IMR-90 (cell line): ENCODE results near the gene CHST3. TPM values are rescaled to one million over a fixed set of nuclear protein-coding genes. Genes with fewer than 3 reads are reported as not detected.

Experiments
- ATAC-seq: fragments of 200-7000 bp; cut with Tn5 transposase; 2 replicates; pipeline ENCODE4 v1.9.1; 2020; ENCODE audit warnings: low read depth, mild to moderate bottlenecking, moderate library complexity
- BruUV-seq: library from RNA; stranded (reverse); fragments of 400-500 nt; replicated peaks from 2 replicates; lab custom pipeline; 2021; lab: Mats Ljungman, UMichigan
- CTCF ChIA-PET: fragments of 300-600 bp; formaldehyde crosslinking; extraction: SDS; loops from one replicate; lab custom pipeline; 2021; ENCODE audit warnings: antibody characterized with exemption; lab: Yijun Ruan, JAX
- POLR2A ChIA-PET: fragments of 300-600 bp; sonication (Branson Sonifier 250); formaldehyde crosslinking; loops from one replicate; lab custom pipeline; 2022; ENCODE audit warnings: antibody characterized with exemption; ENCODE audit not compliant: unreplicated experiment; lab: Charles Lee
- DNase-seq: peaks from one replicate; pipeline ENCODE4 v3.0.0; 2013
- H2AFZ ChIP-seq: replicated peaks from 2 replicates; pipeline ENCODE3; 2013; ENCODE audit warnings: low read length, mild to moderate bottlenecking; ENCODE audit not compliant: poor library complexity
- H2AK5ac ChIP-seq: 2 replicates; pipeline ENCODE4 v1.6.1; 2013; ENCODE audit warnings: low read depth, low read length, inconsistent platforms
- H2AK9ac ChIP-seq: replicated peaks from 2 replicates; pipeline ENCODE3; 2013; ENCODE audit warnings: mild to moderate bottlenecking, low read depth, low read length, moderate library complexity; ENCODE audit not compliant: poor library complexity
- H2BK120ac ChIP-seq: 2 replicates; pipeline ENCODE4 v1.6.1; 2013; ENCODE audit warnings: low read depth, low read length, inconsistent platforms
- H2BK15ac ChIP-seq: 3 replicates; pipeline ENCODE4 v1.6.1; 2013; ENCODE audit warnings: low read depth, low read length, inconsistent platforms
- H2BK20ac ChIP-seq: 2 replicates; pipeline ENCODE4 v1.6.1; 2013; ENCODE audit warnings: low read depth, mild to moderate bottlenecking, inconsistent platforms, low read length, moderate library complexity
- H2BK5ac ChIP-seq: 2 replicates; pipeline ENCODE4 v1.6.1; 2013; ENCODE audit warnings: mild to moderate bottlenecking, low read depth, low read length, inconsistent platforms; ENCODE audit not compliant: poor library complexity, severe bottlenecking
- H3K14ac ChIP-seq: replicated peaks from 2 replicates; pipeline ENCODE4 v1.6.1; 2013; ENCODE audit warnings: low read depth, low read length, inconsistent platforms
- H3K18ac ChIP-seq: 2 replicates; pipeline ENCODE4 v1.6.1; 2013; ENCODE audit warnings: low read depth, low read length, control low read depth
- H3K23ac ChIP-seq: 2 replicates; pipeline ENCODE4 v1.6.1; 2013; ENCODE audit warnings: low read depth, low read length, inconsistent platforms
- H3K27ac ChIP-seq: 2 replicates; pipeline ENCODE4 v1.5.1; 2013; ENCODE audit warnings: mild to moderate bottlenecking, control low read depth, low read length; ENCODE audit not compliant: insufficient read depth
- H3K27me3 ChIP-seq: 2 replicates; pipeline ENCODE4 v1.6.1; 2013; ENCODE audit warnings: low read length; ENCODE audit not compliant: control insufficient read depth, insufficient read depth
- H3K36me3 ChIP-seq: 2 replicates; pipeline ENCODE4 v1.6.1; 2013; ENCODE audit warnings: low read length, mixed read lengths; ENCODE audit not compliant: control insufficient read depth, insufficient read depth
- H3K4ac ChIP-seq: 2 replicates; pipeline ENCODE4 v1.6.1; 2013; ENCODE audit warnings: low read depth, low read length, inconsistent platforms
- H3K4me1 ChIP-seq: 2 replicates; pipeline ENCODE4 v1.6.1; 2013; ENCODE audit warnings: low read length, mixed read lengths; ENCODE audit not compliant: control insufficient read depth, insufficient read depth
- H3K4me2 ChIP-seq: 2 replicates; pipeline ENCODE4 v1.6.1; 2013; ENCODE audit warnings: low read depth, mild to moderate bottlenecking, control low read depth, low read length, moderate library complexity
- H3K4me3 ChIP-seq: 2 replicates; pipeline ENCODE4 v1.5.1; 2013; ENCODE audit warnings: low read depth, mild to moderate bottlenecking, control low read depth, low read length, moderate library complexity; ENCODE audit not compliant: insufficient read depth
- H3K56ac ChIP-seq: 2 replicates; pipeline ENCODE4 v1.6.1; 2013; ENCODE audit warnings: low read length, inconsistent platforms; ENCODE audit not compliant: insufficient read depth; ENCODE audit errors: extremely low read depth
- H3K79me1 ChIP-seq, 2 experiments: 2 replicates each; pipeline ENCODE4 v1.6.1; 2013; ENCODE audit warnings: low read length in 2 of 2, inconsistent platforms in 1 of 2, low read depth in 1 of 2
- H3K9ac ChIP-seq: 2 replicates; pipeline ENCODE4 v1.6.1; 2013; ENCODE audit warnings: low read depth, low read length, control low read depth
- H3K9me1 ChIP-seq: 2 replicates; pipeline ENCODE4 v1.6.1; 2013; ENCODE audit warnings: low read length, inconsistent platforms; ENCODE audit not compliant: insufficient read depth
- H3K9me3 ChIP-seq: 2 replicates; pipeline ENCODE4 v1.6.1; 2013; ENCODE audit warnings: low read length; ENCODE audit not compliant: control insufficient read depth, insufficient read depth
- H4K20me1 ChIP-seq: 2 replicates; pipeline ENCODE4 v1.6.1; 2013; ENCODE audit warnings: low read length, inconsistent platforms; ENCODE audit not compliant: insufficient read depth
- H4K5ac ChIP-seq: 2 replicates; pipeline ENCODE4 v1.6.1; 2013; ENCODE audit warnings: mild to moderate bottlenecking, low read depth, low read length, control low read depth
- H4K8ac ChIP-seq, 2 experiments: 2 replicates each; pipeline ENCODE4 v1.6.1; 2013; ENCODE audit warnings: low read depth in 2 of 2, low read length in 2 of 2, control low read depth in 1 of 2, inconsistent platforms in 1 of 2
- H4K91ac ChIP-seq: 2 replicates; pipeline ENCODE4 v1.6.1; 2013; ENCODE audit warnings: low read depth, low read length, inconsistent platforms; ENCODE audit not compliant: insufficient read depth
- CHD1 ChIP-seq: IDR thresholded peaks from 2 replicates; pipeline ENCODE4 v1.6.1; 2012; ENCODE audit warnings: low read depth, low read length, improper control_type of control experiment
- RFX5 ChIP-seq: IDR thresholded peaks from 2 replicates; pipeline ENCODE4 v1.8.0; 2012; ENCODE audit warnings: low read depth, mild to moderate bottlenecking, low read length, moderate library complexity
- WGBS, 2 experiments: methylation state at CpG; one replicate each; pipeline versions ENCODE4 v1.1.5 to v1.1.7; 2013; ENCODE audit warnings: missing lambda C conversion rate in 2 of 2; ENCODE audit not compliant: insufficient read length in 1 of 2; ENCODE audit errors: extremely low coverage in 2 of 2; 5-methylcytosine and 5-hydroxymethylcytosine counted together
- dilution Hi-C: fragments of 300-500 bp; cut with HindIII; formaldehyde crosslinking; loops from one replicate; pipeline ENCODE4 v1.14.3; 2018; ENCODE audit warnings: low sequenced_read_pairs; ENCODE audit not compliant: unreplicated experiment
- in situ Hi-C: fragments of 300-500 bp; cut with MboI; formaldehyde crosslinking; loops from 3 replicates; pipeline ENCODE4 v1.14.3; 2019; ENCODE audit warnings: low sequenced_read_pairs, inconsistent platforms, mixed read lengths
- intact Hi-C: fragments of 100-400 bp; cut with micrococcal nuclease; formaldehyde crosslinking; loops from 2 replicates; pipeline ENCODE4 v1.10.0; 2022
- polyA plus RNA-seq, 3 experiments: library from polyadenylated mRNA; depleted of rRNA; stranded (reverse); fragments of >200 nt; gene quantifications; 2 replicates each; pipeline ENCODE4 v1.2.3, GENCODE V29; 2012; ENCODE audit warnings: low replicate concordance in 1 of 3
- total RNA-seq: library from RNA; depleted of rRNA; stranded (reverse); fragments of >200 nt; gene quantifications from 2 replicates; pipeline ENCODE4 v1.2.3, GENCODE V29; 2012

Gene CHST3
- total and polyA plus RNA-seq, 2 of the 4 experiments (the other 2 are of a cell fraction): 8.6 to 9.0 TPM

GRCh38 chr10:71948496-71949067 lies 15.6 kb upstream of the CHST3 start:
- dilution Hi-C loops (no loop called here), in situ Hi-C loops (no loop called here), intact Hi-C loops (no loop called here)
- Histone ChIP-seq H3K79me1 (no peaks in the 10 kb centered on the region), H4K8ac (no peak overlapping the region), H3K56ac (no peak overlapping the region), H3K9ac (no peak overlapping the region), H4K20me1 (no peaks in the 10 kb centered on the region), H3K14ac (no peak overlapping the region), H2AK9ac (no peak overlapping the region), H3K36me3 (no peaks in the 10 kb centered on the region), H3K27me3 (peaks cover 37% of the 10 kb centered on the region), H2BK120ac (no peak overlapping the region), H3K4me1 (no peaks in the 10 kb centered on the region), H3K4me2 (no peak overlapping the region), H3K4me3 (no peak overlapping the region), H3K9me1 (no peaks in the 10 kb centered on the region), H2AK5ac (no peak overlapping the region), H3K18ac (no peak overlapping the region), H3K9me3 (peaks cover 59% of the 10 kb centered on the region), H4K91ac (no peak overlapping the region), H4K5ac (no peak overlapping the region), H3K4ac (no peak overlapping the region), H2AFZ (no peak overlapping the region), H3K27ac (no peak overlapping the region), H3K23ac (no peak overlapping the region), H2BK15ac (no peak overlapping the region), H2BK20ac (no peak overlapping the region), H2BK5ac (no peak overlapping the region)
- ATAC-seq (no peak), DNase-seq (no peak)
- TF ChIP-seq RFX5: no peak
- TF ChIP-seq CHD1: no peak
- POLR2A ChIA-PET: no interaction called here
- WGBS, 2 experiments: 40% methylated on average over 2 of the region's 6 CpGs; no CpG with 5 or more reads in 1 of the 2 experiments
- no TSS peak for BruUV-seq
- CTCF ChIA-PET: no interaction called here
